Activated CD8-positive, alpha-beta memory T cell treated with anti-CD3 and anti-CD28 coated beads for 24 hours (primary cell): ENCODE measurements around the gene ZNF626.
"Not testable (repeated sequence)": the region's sequence is repeated elsewhere in the genome, so short reads cannot be mapped to it uniquely, and the experiment has no call there.

Source experiments
- DNase-seq: peaks from one replicate; pipeline ENCODE4 v3.0.0-alpha.2; 2020

The ZNF626 gene

DNA sequence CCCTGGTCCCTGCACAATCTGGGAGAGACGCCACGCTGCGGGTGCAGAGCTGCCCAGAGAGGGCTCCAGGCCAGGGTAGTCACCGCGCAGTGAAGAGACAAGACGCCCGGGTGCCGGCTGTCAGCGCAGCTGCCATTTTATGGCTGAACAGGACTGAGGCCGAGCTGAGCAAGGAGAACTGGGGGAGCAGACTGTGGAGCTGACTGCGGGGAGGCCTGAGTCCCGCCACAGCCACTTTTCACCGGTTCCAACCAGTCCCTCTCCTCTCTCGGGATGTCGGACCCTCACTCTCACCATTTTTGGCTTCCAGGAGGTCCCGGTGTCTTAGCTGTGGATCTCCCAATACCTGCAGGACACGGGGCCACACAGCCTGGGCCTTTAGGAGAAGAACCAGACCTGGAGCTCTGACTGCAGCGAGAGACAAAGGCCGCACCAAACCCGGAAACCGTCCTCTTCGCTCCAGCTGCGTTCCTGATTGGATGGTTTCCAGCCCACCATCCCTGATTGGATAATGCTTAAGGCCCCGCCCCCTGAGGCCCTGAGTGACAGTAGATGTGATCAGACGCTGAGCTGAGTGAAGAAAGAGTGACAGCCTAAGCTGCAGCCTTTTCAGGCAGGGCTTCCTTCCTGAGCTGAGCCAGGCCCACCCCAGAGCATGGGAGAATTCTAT is at the start of gene ZNF626:
Gene ZNF626 (minus strand): TSS at position 422 of the 670 bp plus-strand sequence. CDS start 125 bp downstream, at position 297.
- peak; percentile 94 for DNase-seq

- no peak for DNase-seq
Measured at GRCh38 chr19:20669263-20669662, 7.9 kb upstream of the ZNF626 start.

- no peak for DNase-seq
Measured at GRCh38 chr19:20667281-20667680, 5.9 kb upstream of the ZNF626 start.

DNA sequence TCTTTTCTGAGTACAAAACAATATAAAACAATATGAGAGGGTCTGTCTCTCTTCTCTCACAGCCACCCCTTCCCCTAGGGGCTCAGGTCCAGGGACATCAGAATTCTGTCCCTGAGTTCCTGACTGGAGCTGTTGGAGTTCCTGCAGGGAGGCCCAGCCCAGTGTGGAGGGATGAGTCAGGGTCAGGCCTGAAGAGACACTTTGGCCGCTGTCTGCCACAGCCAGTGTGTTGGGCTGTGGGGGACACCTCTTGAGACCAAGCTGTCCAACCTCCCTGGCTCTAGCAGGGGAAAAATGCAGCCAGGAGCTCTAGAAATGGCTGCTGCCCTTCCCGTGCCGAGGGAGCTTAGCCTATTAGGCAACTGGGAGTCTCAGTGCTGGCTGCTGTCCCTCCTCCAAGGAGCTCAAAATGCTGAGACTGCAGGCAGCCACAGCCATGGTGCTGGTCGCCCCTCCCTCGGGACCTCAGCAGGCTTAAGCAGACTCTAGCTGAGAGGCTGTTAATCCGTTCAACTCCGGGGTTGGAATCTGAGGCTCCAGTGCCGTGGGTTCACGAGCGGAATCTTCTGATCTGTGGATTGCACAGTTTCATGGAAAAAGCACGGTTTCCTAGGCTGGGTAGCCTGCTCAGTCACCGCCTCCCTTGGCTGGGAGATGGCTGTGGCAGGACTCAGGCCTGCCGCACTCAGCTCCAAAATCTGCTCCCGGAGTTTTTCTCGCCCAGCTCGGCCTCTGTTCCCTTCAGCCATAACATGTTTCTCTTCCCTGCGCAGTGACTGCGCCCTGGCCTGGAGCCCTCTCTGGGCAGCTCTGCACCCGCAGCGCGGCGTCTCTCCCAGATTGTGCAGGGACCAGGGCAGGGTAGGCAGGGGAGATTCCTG is 3.8 kb upstream of the ZNF626 start:
- no peak for DNase-seq

- DNase-seq = not testable (repeated sequence)
Measured at GRCh38 chr19:20664475-20664874, 3.1 kb upstream of the ZNF626 start.

DNA sequence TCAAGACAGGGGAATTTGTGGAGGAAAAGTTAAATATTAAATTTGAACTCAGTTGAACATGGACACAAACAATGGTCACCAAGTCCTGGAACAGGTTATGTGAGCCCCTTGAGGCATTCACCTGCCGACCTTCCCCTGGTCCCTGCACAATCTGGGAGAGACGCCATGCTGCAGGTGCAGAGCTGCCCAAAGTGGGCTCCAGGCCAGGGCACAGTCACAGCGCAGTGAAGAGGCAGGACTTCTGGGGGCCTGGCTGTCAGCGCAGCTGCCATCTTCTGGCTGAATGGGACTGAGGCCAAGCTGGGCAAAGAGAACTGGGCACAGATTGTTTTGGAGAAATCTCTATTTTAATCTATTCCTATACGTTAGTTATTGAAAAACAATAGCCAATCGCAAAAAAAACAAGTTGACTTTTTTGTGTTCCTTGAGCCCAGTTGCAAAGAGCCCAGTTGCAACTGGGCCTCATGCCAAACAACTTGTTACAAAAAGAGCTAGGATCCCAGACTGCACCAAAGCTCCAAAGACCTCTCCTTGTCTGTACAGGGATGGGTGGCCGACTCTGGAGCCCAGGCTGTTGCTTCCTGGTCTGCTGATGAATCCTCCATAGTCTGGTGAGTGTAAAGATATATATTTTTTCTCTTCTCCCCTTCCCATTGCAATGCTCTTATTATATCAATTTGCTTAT is 1.2 kb upstream of the ZNF626 start:
- DNase-seq = no peak

DNA sequence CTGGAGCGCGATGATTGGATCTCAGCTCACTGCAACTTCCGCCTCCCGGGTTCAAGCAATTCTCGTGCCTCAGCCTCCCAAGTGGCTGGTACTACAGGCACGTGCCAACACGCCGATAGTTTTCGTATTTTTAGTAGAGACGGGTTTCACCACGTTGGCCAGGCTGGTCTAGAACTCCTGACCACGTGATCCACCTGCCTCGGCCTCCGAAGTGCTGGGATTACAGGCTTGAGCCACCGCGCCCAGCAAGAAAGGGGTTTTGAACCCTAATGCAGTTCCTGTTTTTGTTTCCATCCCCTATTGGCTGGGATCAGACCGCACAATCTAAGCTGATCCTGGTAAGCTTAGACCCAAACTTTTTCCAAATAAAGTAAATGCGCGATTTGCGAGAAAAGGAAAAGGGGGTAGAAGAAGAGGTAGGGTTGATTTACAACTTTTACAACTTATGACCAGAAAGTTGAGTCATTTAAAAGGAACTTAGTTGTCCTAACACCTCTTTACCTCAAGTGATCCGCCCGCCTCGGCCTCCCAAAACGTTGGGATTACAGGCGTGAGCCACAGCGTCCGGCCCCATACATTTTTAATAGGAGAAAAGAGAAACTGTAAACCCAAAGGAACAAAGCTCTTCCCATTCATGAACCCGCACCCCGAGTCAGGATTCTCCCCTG is 764 bp downstream of the ZNF626 start:
- no peak for DNase-seq

GRCh38 chr19:20640545-20640944 is 20.8 kb downstream of the ZNF626 start:
- no peak for DNase-seq

- no peak for DNase-seq
Measured at GRCh38 chr19:20640023-20640422, 21.3 kb downstream of the ZNF626 start.

- DNase-seq = not testable (repeated sequence)
Measured at GRCh38 chr19:20624560-20624959, 36.8 kb downstream of the ZNF626 start.

DNA sequence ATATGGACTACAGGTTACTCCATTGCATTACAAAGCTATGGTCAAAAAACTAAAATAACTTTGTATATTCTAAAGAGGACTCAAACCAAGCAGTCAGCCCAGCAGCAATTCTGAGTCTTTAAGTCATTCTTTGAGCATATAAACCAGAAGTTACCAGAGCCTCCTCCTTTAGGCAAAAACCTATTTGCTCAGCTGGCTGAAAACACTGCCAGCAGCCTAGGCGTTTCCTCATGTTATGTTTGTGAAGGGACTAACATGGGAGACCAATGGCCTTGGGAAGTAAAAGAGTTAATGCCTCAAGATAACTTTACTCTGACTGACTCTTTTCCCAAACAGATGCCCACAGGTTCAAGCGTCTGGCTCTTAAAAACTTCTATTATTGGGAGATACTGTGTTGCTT is 45.3 kb downstream of the ZNF626 start:
- no peak for DNase-seq

DNA sequence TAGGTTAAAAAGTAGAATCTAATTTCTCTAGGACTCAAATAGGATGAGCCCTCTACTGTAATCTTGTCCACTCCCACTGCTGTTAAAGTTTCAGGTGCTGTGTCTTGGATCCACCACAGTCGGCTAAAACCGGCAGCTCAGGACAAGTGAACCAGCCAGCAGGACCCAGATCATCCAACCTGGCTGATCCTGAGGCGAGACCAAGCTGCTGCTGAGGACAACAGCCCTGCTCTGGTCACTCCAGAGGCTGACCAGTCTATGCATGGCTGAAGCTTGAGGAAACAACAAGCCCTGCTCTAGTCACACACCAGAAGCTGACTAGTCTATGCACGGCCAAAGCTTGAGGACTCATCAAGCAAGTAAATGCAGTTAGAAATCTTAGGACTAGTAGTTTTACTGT is 46.4 kb downstream of the ZNF626 start:
- DNase-seq = not testable (repeated sequence)

DNA sequence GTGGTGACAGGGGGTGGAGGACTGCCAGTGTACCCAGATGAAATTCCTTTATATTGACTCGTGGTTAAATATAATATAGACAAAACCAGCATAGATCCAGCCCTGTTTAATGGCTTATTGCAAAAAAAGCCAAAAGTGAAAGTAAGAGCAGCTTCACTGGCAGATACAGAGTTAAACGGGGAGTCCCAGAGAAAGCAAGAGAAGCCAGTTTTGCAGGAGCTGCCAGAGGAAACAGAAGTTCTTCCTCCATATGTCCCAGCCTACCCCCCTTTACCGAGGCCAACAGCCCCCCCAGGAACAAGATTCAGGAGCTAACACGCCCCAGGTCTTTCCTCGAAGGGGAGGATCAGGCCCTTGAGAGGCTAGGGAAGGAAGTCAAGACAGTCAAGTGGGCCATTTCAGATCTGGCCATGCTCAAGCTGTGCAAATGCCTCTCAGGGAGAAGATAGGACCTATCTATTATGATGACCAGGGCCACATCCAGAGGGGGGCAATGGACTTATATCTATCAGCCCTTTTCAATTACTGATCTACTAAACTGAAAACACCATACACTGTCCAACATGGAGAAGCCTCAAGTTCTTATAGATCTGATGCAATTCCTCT is 48.6 kb downstream of the ZNF626 start:
- DNase-seq = no peak

- DNase-seq = no peak
Measured at GRCh38 chr19:20611866-20612265, 49.5 kb downstream of the ZNF626 start.

DNA sequence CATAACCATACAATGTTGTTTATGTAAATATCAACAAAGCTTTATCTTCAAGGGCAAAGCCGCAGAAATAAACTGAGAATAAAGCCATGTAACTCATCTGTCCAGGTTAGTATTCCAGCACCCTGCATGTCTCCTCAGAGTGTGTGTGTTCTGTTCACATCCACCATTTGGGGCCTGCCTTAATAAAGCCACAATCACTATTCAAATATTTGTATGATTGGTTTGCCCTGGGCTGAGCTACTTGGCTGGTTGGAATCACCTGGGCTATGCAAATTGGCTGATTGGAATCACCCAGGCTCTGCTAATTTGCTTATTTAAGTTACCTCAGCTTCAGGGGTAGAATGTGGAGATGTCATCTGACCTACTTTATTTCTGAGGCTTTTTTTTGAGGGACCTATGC is 53.4 kb downstream of the ZNF626 start:
- DNase-seq = no peak
